ENCODE measurements around the gene NECAB2.

The NECAB2 gene

DNA sequence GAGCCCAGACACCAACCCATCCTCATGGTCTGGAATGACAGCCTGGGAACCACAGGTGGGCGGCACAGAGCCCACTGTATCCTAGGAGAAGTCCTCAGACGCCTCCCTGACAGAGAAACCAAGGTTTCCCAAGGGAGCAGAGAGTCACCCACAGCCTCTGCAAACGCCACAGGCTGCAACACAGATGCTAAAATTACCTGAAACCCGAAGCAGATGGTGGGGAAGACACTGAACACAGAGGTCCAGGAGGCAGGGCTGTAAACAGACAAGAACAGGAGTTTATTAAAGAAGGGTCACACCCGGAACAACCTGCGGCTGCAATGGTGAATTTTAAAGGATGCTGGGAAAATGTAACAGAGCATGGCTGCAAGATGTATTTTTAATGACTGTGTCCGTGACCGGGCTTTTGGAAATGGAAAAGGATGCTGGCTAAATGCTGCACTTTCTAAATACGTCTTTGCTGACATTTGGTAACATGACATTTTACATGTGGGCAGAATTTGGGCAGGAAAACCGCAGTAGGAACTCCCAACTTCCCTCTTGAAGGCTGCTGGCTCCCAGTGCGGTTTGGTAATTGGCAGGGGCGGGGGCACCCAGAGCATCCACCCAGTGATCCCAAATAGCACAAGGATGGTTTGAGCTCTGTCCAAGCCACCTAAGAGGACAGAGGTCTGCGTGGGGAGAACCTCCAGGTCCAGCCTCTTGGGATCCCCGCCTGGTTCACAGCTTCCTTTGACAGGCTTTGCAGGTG, 61.4 kb downstream of the NECAB2 start:
- peak; percentile 39 for ATAC-seq
- peaks cover 69% of the 10 kb centered on the region for H3K27me3 Mint-ChIP-seq
- H3K27ac Mint-ChIP-seq = peak overlapping the region in 1 of 2 donors; percentile 36
- DNase-seq = no peak
- peaks cover 35% of the 10 kb centered on the region for H3K4me1 Mint-ChIP-seq
- H3K9me3 Mint-ChIP-seq = peaks cover 0 to 12% of the 10 kb centered on the region in 2 donors
- H3K4me3 Mint-ChIP-seq = peak overlapping the region; percentile 45 to 46

- ATAC-seq = no peak
- Mint-ChIP-seq H3K27ac (no peak overlapping the region), H3K27me3 (peaks cover 53% of the 10 kb centered on the region)
Measured at GRCh38 chr16:84031556-84031955, 63.5 kb downstream of the NECAB2 start.

GRCh38 chr16:84032458-84033178, 64.6 kb downstream of the NECAB2 start:
- DNase-seq = no peak
- peak; percentile 54 for ATAC-seq
- peaks cover 43% of the 10 kb centered on the region for H3K27me3 Mint-ChIP-seq
- H3K4me1 Mint-ChIP-seq = peaks cover 32% of the 10 kb centered on the region
- peaks cover 0 to 34% of the 10 kb centered on the region in 2 donors for H3K9me3 Mint-ChIP-seq
- H3K27ac Mint-ChIP-seq = peak overlapping the region in 1 of 2 donors; percentile 55
- no peak overlapping the region for H3K4me3 Mint-ChIP-seq

More at GRCh38 chr16:84031556-84031955, 63.5 kb downstream of the NECAB2 start:
- Mint-ChIP-seq H3K4me3 (no peak overlapping the region), H3K9me3 (peaks cover 0 to 33% of the 10 kb centered on the region in 2 donors), H3K4me1 (peaks cover 35% of the 10 kb centered on the region)
- DNase-seq = no peak

- ATAC-seq = no peak
- peaks cover 35% of the 10 kb centered on the region for H3K27me3 Mint-ChIP-seq
- H3K27ac Mint-ChIP-seq = no peak overlapping the region
Measured at GRCh38 chr16:84033251-84034195, 65.5 kb downstream of the NECAB2 start.

GRCh38 chr16:84034516-84034915, 66.5 kb downstream of the NECAB2 start:
- Mint-ChIP-seq H3K27ac (no peak overlapping the region), H3K27me3 (peaks cover 35% of the 10 kb centered on the region), H3K4me1 (peaks cover 17% of the 10 kb centered on the region), H3K9me3 (peaks cover 0 to 34% of the 10 kb centered on the region in 2 donors), H3K4me3 (no peak overlapping the region)
- ATAC-seq = no peak
- no peak for DNase-seq

More at GRCh38 chr16:84033251-84034195, 65.5 kb downstream of the NECAB2 start:
- no peak for DNase-seq
- Mint-ChIP-seq H3K9me3 (peaks cover 0 to 34% of the 10 kb centered on the region in 2 donors), H3K4me3 (no peak overlapping the region), H3K4me1 (peaks cover 27% of the 10 kb centered on the region)

- Mint-ChIP-seq H3K9me3 (peaks cover 0 to 23% of the 10 kb centered on the region in 2 donors), H3K27ac (no peak overlapping the region), H3K4me1 (peaks cover 4% of the 10 kb centered on the region), H3K4me3 (no peak overlapping the region), H3K27me3 (peaks cover 35% of the 10 kb centered on the region)
- ATAC-seq (no peak), DNase-seq (no peak)
Measured at GRCh38 chr16:84036131-84036530, 68.1 kb downstream of the NECAB2 start.

DNA sequence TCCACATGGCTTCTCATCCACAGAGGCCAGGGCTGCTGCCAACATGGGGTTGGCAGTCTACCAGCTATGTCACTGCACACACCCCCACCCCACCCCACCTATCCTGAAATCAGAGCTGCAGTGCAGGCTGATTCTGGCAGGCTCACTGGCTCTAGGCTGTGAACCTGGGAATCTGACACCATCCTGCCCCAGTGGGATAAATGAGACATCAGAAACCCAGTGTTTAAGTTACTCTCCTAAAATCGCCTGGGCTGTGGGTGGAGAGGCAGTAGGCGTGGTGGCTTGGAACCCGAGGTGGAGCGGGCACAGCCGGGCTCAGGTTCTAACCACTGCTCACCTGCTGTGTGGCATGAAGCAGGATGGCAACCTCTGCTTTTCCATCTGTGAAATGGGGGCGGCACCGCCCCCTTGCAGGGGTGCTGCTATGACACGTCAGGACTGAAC, 69.0 kb downstream of the NECAB2 start:
- Mint-ChIP-seq H3K27ac (no peak overlapping the region), H3K4me3 (no peak overlapping the region)

GRCh38 chr16:84038469-84038868, 70.4 kb downstream of the NECAB2 start:
- peaks cover 6% of the 10 kb centered on the region for H3K4me1 Mint-ChIP-seq
- no peak for ATAC-seq
- H3K4me3 Mint-ChIP-seq = no peak overlapping the region
- H3K27ac Mint-ChIP-seq = no peak overlapping the region
- peaks cover 45% of the 10 kb centered on the region for H3K27me3 Mint-ChIP-seq
- no peak for DNase-seq
- H3K9me3 Mint-ChIP-seq = peaks cover 0 to 23% of the 10 kb centered on the region in 2 donors

More for the DNA sequence above, 69.0 kb downstream of the NECAB2 start:
- ATAC-seq (no peak), DNase-seq (no peak)
- peaks cover 0 to 23% of the 10 kb centered on the region in 2 donors for H3K9me3 Mint-ChIP-seq
- H3K27me3 Mint-ChIP-seq = peaks cover 35% of the 10 kb centered on the region
- no peaks in the 10 kb centered on the region for H3K4me1 Mint-ChIP-seq

GRCh38 chr16:84039696-84040095, 71.7 kb downstream of the NECAB2 start:
- ATAC-seq = no peak
- H3K27me3 Mint-ChIP-seq = peaks cover 57% of the 10 kb centered on the region
- no peak overlapping the region for H3K27ac Mint-ChIP-seq
- H3K9me3 Mint-ChIP-seq = peaks cover 0 to 20% of the 10 kb centered on the region in 2 donors
- peaks cover 13% of the 10 kb centered on the region for H3K4me1 Mint-ChIP-seq
- DNase-seq = no peak
- no peak overlapping the region for H3K4me3 Mint-ChIP-seq

- no peak for DNase-seq
- peaks cover 0 to 14% of the 10 kb centered on the region in 2 donors for H3K9me3 Mint-ChIP-seq
- no peak overlapping the region for H3K27ac Mint-ChIP-seq
- ATAC-seq = no peak
- H3K27me3 Mint-ChIP-seq = peaks cover 62% of the 10 kb centered on the region
- H3K4me1 Mint-ChIP-seq = peaks cover 13% of the 10 kb centered on the region
- H3K4me3 Mint-ChIP-seq = no peak overlapping the region
Measured at GRCh38 chr16:84040226-84040822, 72.3 kb downstream of the NECAB2 start.

- Mint-ChIP-seq H3K4me1 (peaks cover 13% of the 10 kb centered on the region), H3K27ac (peak overlapping the region in 1 of 2 donors; percentile 68), H3K27me3 (peaks cover 62% of the 10 kb centered on the region), H3K9me3 (peaks cover 0 to 6% of the 10 kb centered on the region in 2 donors), H3K4me3 (no peak overlapping the region)
- ATAC-seq (no peak), DNase-seq (no peak)
Measured at GRCh38 chr16:84040823-84041820, 73.1 kb downstream of the NECAB2 start.

- H3K27me3 Mint-ChIP-seq = peaks cover 62% of the 10 kb centered on the region
- ATAC-seq = no peak
Measured at GRCh38 chr16:84041881-84042280, 73.8 kb downstream of the NECAB2 start.

GRCh38 chr16:84042308-84042878, 74.3 kb downstream of the NECAB2 start, which contains the start of gene SLC38A8:
TSS of gene SLC38A8 (minus strand) at chr16:84042795. CDS start at chr16:84042157, 638 bp downstream.
- no peak for DNase-seq
- peaks cover 13% of the 10 kb centered on the region for H3K4me1 Mint-ChIP-seq
- peaks cover 62% of the 10 kb centered on the region for H3K27me3 Mint-ChIP-seq
- H3K27ac Mint-ChIP-seq = no peak within 1 kb of the TSS
- H3K4me3 Mint-ChIP-seq = no peak within 1 kb of the TSS
- H3K9me3 Mint-ChIP-seq = no peaks in the 10 kb centered on the region
- ATAC-seq = no peak

More at GRCh38 chr16:84041881-84042280, 73.8 kb downstream of the NECAB2 start:
- Mint-ChIP-seq H3K4me3 (no peak overlapping the region), H3K4me1 (peaks cover 13% of the 10 kb centered on the region), H3K27ac (no peak overlapping the region), H3K9me3 (no peaks in the 10 kb centered on the region)
- DNase-seq = no peak

All from stimulated activated naive CD8-positive, alpha-beta T cell treated with anti-CD3 and anti-CD28 coated beads, Interleukin-15, amount 100 ng/mL, for 72 hours (primary cell).